Suprapubic skin (tissue), 4 donors: ENCODE measurements around the gene HOXC10. TPM values are rescaled to one million over a fixed set of nuclear protein-coding genes. Genes with fewer than 3 reads are reported as not detected.

Experiments used
- DNase-seq, 2 donors: peaks; one replicate each; pipeline ENCODE4 v3.0.0-alpha.2; 2019; ENCODE audit warnings: low spot score in 2 of 2
- H3K27ac ChIP-seq: fragments of 200-600 bp; sonication (generic); one replicate; pipeline ENCODE4 v1.5.1; 2019
- H3K27me3 ChIP-seq: fragments of 200-600 bp; sonication (generic); one replicate; pipeline ENCODE4 v1.5.1; 2019
- H3K36me3 ChIP-seq: fragments of 200-600 bp; sonication (generic); one replicate; pipeline ENCODE4 v1.5.1; 2019
- H3K4me1 ChIP-seq: fragments of 200-600 bp; sonication (generic); one replicate; pipeline ENCODE4 v1.5.1; 2019
- H3K4me3 ChIP-seq: fragments of 200-600 bp; sonication (generic); one replicate; pipeline ENCODE4 v1.5.1; 2019; ENCODE audit warnings: mild to moderate bottlenecking
- H3K9me3 ChIP-seq: fragments of 200-600 bp; sonication (generic); one replicate; pipeline ENCODE4 v1.5.1; 2019
- CTCF ChIP-seq, 2 donors: fragments of 200-600 bp in 1 of 2; fragments of 450-650 bp in 1 of 2; sonication (generic) in 1 of 2; IDR thresholded peaks; one replicate each; pipeline ENCODE4 v1.5.1; 2016 to 2019; ENCODE audit warnings: antibody characterized with exemption in 2 of 2, mild to moderate bottlenecking in 1 of 2, moderate library complexity in 1 of 2
- EP300 ChIP-seq: sonication (generic); formaldehyde crosslinking; IDR thresholded peaks from one replicate; pipeline ENCODE4 v1.6.1; 2017; ENCODE audit warnings: antibody characterized with exemption
- POLR2A ChIP-seq, 2 donors: fragments of 450-650 bp; IDR thresholded peaks; one replicate each; pipeline ENCODE4 v1.6.1; 2017; ENCODE audit warnings: antibody characterized with exemption in 2 of 2, mild to moderate bottlenecking in 2 of 2, moderate library complexity in 2 of 2
- POLR2AphosphoS5 ChIP-seq, 3 donors: sonication (generic); formaldehyde crosslinking; IDR thresholded peaks; one replicate each; pipeline ENCODE4 v1.6.1; 2017; ENCODE audit warnings: antibody characterized with exemption in 3 of 3
- WGBS: methylation state at CpG from one replicate; pipeline ENCODE4 v1.1.5; 2018; 5-methylcytosine and 5-hydroxymethylcytosine counted together
- total RNA-seq, 4 donors: library from RNA; depleted of rRNA; stranded (reverse); fragments of >200 nt; gene quantifications; one replicate each; pipeline ENCODE4 v1.1.0, GENCODE V29; 2016

Gene HOXC10
- total RNA-seq, 4 donors from 2014 or later: 8.8 to 24.7 (median 13.3) TPM

GRCh38 chr12:53992377-53992889 is 7.5 kb downstream of the HOXC10 start:
- TF ChIP-seq EP300: no peak
- no peak for TF ChIP-seq POLR2A (IDR thresholded peaks at IDR 0.05)
- TF ChIP-seq CTCF (IDR thresholded peaks at IDR 0.05): no peak
- Histone ChIP-seq H3K27me3 (peaks cover 22% of the 10 kb centered on the region), H3K9me3 (no peaks in the 10 kb centered on the region), H3K4me1 (peaks cover 92% of the 10 kb centered on the region), H3K36me3 (no peaks in the 10 kb centered on the region), H3K4me3 (no peak overlapping the region), H3K27ac (peak overlapping the region; percentile 98)
- DNase-seq: no peak
- 49% methylated on average over 7 of the region's 7 CpGs for WGBS

GRCh38 chr12:53993162-53994008 is 8.4 kb downstream of the HOXC10 start:
- peak overlapping the region; percentile 67 for H3K4me3 ChIP-seq
- H3K27me3 ChIP-seq: peaks cover 17% of the 10 kb centered on the region
- no peaks in the 10 kb centered on the region for H3K9me3 ChIP-seq
- H3K4me1 ChIP-seq: peaks cover 92% of the 10 kb centered on the region
- TF ChIP-seq CTCF (IDR thresholded peaks at IDR 0.05) (no peak), POLR2AphosphoS5 (IDR thresholded peaks at IDR 0.05) (no peak), POLR2A (IDR thresholded peaks at IDR 0.05) (no peak), EP300 (no peak)
- peak overlapping the region; percentile 98 for H3K27ac ChIP-seq
- no peaks in the 10 kb centered on the region for H3K36me3 ChIP-seq
- DNase-seq: no peak
- WGBS: 47% methylated on average over 17 of the region's 18 CpGs

GRCh38 chr12:53994009-53994263 is 9.0 kb downstream of the HOXC10 start:
- no peaks in the 10 kb centered on the region for H3K9me3 ChIP-seq
- 10% methylated on average over 19 of the region's 19 CpGs for WGBS
- peaks cover 92% of the 10 kb centered on the region for H3K4me1 ChIP-seq
- DNase-seq: no peak
- peak overlapping the region; percentile 98 for H3K27ac ChIP-seq
- no peaks in the 10 kb centered on the region for H3K36me3 ChIP-seq
- H3K4me3 ChIP-seq: peak overlapping the region; percentile 67
- H3K27me3 ChIP-seq: peaks cover 15% of the 10 kb centered on the region
- TF ChIP-seq POLR2AphosphoS5 (IDR thresholded peaks at IDR 0.05) (no peak), POLR2A (IDR thresholded peaks at IDR 0.05) (no peak), CTCF (IDR thresholded peaks at IDR 0.05) (no peak), EP300 (no peak)

- DNase-seq: no peak
- WGBS: 3% methylated on average over 58 of the region's 60 CpGs
- peaks cover 11% of the 10 kb centered on the region for H3K27me3 ChIP-seq
- H3K36me3 ChIP-seq: no peaks in the 10 kb centered on the region
- H3K9me3 ChIP-seq: no peaks in the 10 kb centered on the region
- H3K4me3 ChIP-seq: peak overlapping the region; percentile 67
- H3K27ac ChIP-seq: peak overlapping the region; percentile 98
- TF ChIP-seq POLR2AphosphoS5 (IDR thresholded peaks at IDR 0.05): no peak
- no peak for TF ChIP-seq CTCF (IDR thresholded peaks at IDR 0.05)
- TF ChIP-seq EP300: no peak
- no peak for TF ChIP-seq POLR2A (IDR thresholded peaks at IDR 0.05)
- peaks cover 91% of the 10 kb centered on the region for H3K4me1 ChIP-seq
Observed at GRCh38 chr12:53994264-53995001, 9.5 kb downstream of the HOXC10 start.

- peak overlapping the region; percentile 67 for H3K4me3 ChIP-seq
- 0% methylated on average over 9 of the region's 17 CpGs for WGBS
- no peak for DNase-seq
- no peak for TF ChIP-seq CTCF (IDR thresholded peaks at IDR 0.05)
- TF ChIP-seq EP300: no peak
- no peak for TF ChIP-seq POLR2A (IDR thresholded peaks at IDR 0.05)
- TF ChIP-seq POLR2AphosphoS5 (IDR thresholded peaks at IDR 0.05): no peak
- H3K36me3 ChIP-seq: no peaks in the 10 kb centered on the region
- H3K9me3 ChIP-seq: no peaks in the 10 kb centered on the region
- peaks cover 86% of the 10 kb centered on the region for H3K4me1 ChIP-seq
- H3K27me3 ChIP-seq: peaks cover 11% of the 10 kb centered on the region
- H3K27ac ChIP-seq: peak overlapping the region; percentile 98
Observed at GRCh38 chr12:53995002-53995377, 10.0 kb downstream of the HOXC10 start.
